Adrenal gland (tissue), 5 donors: Measurements from ENCODE around the gene DYNC1I1.

Experiments
- POLR2A ChIP-seq, 2 donors: fragments of 450-650 bp; IDR thresholded peaks; one replicate each; pipeline ENCODE4 v1.6.1; 2017; ENCODE audit warnings: antibody characterized with exemption in 2 of 2, mild to moderate bottlenecking in 2 of 2, moderate library complexity in 1 of 2
- TF ChIP-seq, protein P1 (sequence below), 6 experiments: fragments of 450-650 bp in 4 of 6; fragments of 200-600 bp in 2 of 6; sonication (generic) in 1 of 6; IDR thresholded peaks; 1 replicate in 5 of 6; 2 replicates in 1 of 6; pipeline versions ENCODE4 v1.5.1 to v1.8.0; 2016 to 2021; ENCODE audit warnings: antibody characterized with exemption in 6 of 6, mild to moderate bottlenecking in 2 of 6, moderate library complexity in 1 of 6
- donor health status: DM: no; HTN: no; CAD: no.

DNA sequence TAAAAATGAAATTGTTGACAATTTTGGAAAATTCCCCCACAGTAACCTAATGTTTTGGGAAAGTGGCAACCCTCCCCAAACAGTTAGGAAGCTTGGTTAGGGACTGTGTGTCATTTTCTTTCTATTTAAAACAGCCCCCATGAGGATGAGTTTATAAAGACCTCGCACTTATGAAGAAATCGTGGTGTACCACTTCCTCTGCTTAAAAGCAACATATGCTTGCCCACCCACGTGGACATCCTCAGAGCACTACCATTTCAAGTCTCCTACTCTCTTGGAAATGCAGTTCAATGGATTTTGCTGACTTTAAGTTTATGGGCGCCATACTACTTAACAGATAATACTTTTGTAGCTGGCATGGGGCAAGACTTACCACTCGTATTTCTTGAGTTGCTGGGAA lies 223.8 kb downstream of the DYNC1I1 start:
- TF ChIP-seq POLR2A (IDR thresholded peaks at IDR 0.05): no peak
- TF ChIP-seq, protein P1, sequence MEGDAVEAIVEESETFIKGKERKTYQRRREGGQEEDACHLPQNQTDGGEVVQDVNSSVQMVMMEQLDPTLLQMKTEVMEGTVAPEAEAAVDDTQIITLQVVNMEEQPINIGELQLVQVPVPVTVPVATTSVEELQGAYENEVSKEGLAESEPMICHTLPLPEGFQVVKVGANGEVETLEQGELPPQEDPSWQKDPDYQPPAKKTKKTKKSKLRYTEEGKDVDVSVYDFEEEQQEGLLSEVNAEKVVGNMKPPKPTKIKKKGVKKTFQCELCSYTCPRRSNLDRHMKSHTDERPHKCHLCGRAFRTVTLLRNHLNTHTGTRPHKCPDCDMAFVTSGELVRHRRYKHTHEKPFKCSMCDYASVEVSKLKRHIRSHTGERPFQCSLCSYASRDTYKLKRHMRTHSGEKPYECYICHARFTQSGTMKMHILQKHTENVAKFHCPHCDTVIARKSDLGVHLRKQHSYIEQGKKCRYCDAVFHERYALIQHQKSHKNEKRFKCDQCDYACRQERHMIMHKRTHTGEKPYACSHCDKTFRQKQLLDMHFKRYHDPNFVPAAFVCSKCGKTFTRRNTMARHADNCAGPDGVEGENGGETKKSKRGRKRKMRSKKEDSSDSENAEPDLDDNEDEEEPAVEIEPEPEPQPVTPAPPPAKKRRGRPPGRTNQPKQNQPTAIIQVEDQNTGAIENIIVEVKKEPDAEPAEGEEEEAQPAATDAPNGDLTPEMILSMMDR (IDR thresholded peaks at IDR 0.05): no peak
